Activated naive CD4-positive, alpha-beta T cell treated with anti-CD3 and anti-CD28 coated beads, Interleukin-2, amount 10 ng/mL, durations not matched to agents 7 days and 5 days (primary cell): Measurements from ENCODE around the gene PER1.

ENCODE experiments used
- CTCF ChIA-PET: fragments of 350-600 bp; sonication (Branson Sonifier 250); formaldehyde crosslinking; loops from one replicate; lab custom pipeline; 2021; ENCODE audit warnings: antibody characterized with exemption; lab: Charles Lee
- DNase-seq: peaks from one replicate; pipeline ENCODE4 v3.0.0-alpha.2; 2020
- H3K27ac Mint-ChIP-seq: one replicate; pipeline ENCODE4 v1.8.0; 2021; ENCODE audit warnings: mild to moderate bottlenecking, moderate library complexity, mixed read lengths
- H3K27me3 Mint-ChIP-seq: one replicate; pipeline ENCODE4 v1.8.0; 2021; ENCODE audit warnings: mild to moderate bottlenecking, mixed read lengths
- H3K36me3 Mint-ChIP-seq: one replicate; pipeline ENCODE4 v1.8.0; 2021; ENCODE audit warnings: mixed read lengths
- H3K4me1 Mint-ChIP-seq: one replicate; pipeline ENCODE4 v1.8.0; 2021; ENCODE audit warnings: mixed read lengths
- H3K4me3 Mint-ChIP-seq: one replicate; pipeline ENCODE4 v1.8.0; 2021; ENCODE audit warnings: mild to moderate bottlenecking, moderate library complexity, mixed read lengths
- H3K9me3 Mint-ChIP-seq: one replicate; pipeline ENCODE4 v1.8.0; 2021; ENCODE audit warnings: mixed read lengths

The PER1 gene

DNA sequence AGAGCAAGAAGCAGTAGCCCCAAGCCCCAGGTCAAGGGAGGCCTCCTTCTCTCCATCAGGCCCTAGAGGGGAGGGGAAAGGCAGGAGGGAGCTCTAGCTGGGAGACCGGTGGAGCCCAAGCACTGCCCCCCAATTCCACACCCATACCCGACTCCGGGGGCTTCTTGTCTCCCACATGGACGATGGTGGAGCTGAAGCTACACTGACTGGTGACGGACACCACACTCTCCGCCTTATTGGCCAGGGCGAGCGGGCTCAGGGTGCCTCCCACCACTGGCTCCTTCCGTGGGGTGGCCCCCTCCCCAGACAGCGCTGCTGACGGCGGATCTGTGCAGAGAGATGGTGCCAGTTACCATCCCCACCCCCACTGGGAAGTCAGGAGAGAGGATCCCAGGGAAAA is 6.4 kb downstream of the PER1 start:
- H3K4me1 Mint-ChIP-seq = peaks cover 18% of the 10 kb centered on the region
- H3K9me3 Mint-ChIP-seq = no peaks in the 10 kb centered on the region
- no peak overlapping the region for H3K4me3 Mint-ChIP-seq
- no peak overlapping the region for H3K27ac Mint-ChIP-seq
- H3K27me3 Mint-ChIP-seq = no peaks in the 10 kb centered on the region
- DNase-seq = no peak
- peaks cover 50% of the 10 kb centered on the region for H3K36me3 Mint-ChIP-seq
- CTCF ChIA-PET = no interaction called here

DNA sequence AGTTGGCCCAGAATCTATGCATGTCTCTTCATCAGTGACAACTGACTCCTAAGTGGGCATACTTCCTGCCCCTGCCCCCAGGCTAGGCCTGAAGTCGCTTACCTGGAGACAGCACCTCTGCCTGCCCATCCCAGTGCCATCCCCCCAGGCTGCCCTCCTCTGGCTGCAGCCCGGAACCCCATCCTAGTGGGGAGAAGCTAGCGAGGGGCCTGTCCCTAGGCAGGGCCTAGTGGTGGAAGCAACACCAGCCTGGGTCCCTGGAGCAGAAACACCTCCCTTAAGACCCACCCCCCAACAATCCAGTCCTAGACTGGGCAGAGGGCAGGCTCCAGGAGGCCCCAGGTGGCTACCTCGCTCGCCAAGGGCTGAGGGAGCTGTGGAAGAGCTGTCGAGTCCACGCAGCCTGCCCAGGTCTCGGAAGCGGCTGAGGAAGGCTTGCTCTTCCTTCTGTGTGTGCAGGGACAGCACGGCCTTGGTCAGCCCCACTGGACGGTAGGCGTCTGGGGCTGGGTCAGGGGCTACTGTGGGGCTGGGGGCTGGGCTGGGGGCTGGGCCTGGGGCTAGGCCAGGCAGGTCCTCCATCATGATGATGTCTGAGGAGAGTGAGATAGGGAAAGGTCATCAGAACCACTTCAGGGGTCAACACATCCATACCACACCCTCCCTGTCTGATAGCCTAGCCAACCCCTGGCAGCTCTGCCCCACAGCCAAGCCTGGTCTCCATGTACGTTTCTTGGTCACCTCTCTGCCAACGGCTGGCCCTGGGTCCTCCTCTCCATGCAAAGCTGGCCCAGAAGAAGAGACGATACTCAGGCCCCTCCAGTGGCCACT is 7.6 kb downstream of the PER1 start:
- CTCF ChIA-PET = interaction anchor here (1.3 kb wide), 1 partner anchor 14 kb away, joined by 3 read pairs; no protein-coding TSS in a partner anchor
- Mint-ChIP-seq H3K27ac (no peak overlapping the region), H3K9me3 (no peaks in the 10 kb centered on the region), H3K27me3 (no peaks in the 10 kb centered on the region), H3K36me3 (peaks cover 52% of the 10 kb centered on the region), H3K4me1 (peaks cover 10% of the 10 kb centered on the region), H3K4me3 (no peak overlapping the region)
- no peak for DNase-seq

DNA sequence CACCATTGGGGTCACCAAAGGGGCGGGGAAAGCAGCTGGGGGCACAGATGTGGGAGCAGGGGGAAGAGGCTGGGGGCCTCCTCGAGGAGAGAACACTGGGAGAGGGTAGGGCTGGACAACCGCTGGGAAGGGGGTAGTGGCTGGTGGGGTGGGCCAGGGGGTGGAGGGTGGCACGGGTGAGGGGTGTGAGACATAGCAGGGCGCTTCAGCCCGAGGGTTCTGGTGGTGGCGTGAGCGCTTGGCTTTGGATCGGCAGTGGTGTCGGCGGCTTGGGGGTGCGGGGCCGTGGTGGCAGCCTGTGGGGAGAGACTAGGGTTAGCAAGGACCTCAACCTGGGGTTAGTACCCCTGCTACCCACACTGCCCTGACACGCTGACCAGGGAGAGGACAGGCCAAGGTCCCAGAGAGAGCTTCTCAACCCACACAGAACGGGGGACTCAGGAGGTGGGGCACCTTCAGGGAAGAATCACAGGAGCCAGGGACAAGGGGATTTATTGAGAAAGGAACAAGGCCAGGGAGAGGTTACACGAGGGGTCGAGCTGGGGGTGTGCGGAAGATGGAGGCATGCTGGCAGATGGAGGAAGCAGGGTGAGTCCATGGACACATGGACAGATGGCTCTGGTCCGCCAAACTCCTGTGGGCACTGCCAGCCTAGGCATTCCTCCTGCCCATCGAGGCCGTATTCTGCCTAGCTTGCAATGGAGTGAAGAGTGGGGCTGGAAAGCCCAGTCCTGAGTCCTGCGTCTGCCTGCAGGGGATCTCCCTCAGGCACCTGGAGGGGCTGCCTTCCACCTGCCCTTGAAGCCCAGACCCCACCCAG is 8.4 kb downstream of the PER1 start:
- Mint-ChIP-seq H3K36me3 (peaks cover 50% of the 10 kb centered on the region), H3K27ac (no peak overlapping the region), H3K27me3 (no peaks in the 10 kb centered on the region), H3K4me3 (no peak overlapping the region), H3K4me1 (peaks cover 7% of the 10 kb centered on the region), H3K9me3 (no peaks in the 10 kb centered on the region)
- CTCF ChIA-PET = interaction anchor here (1.3 kb wide), 1 partner anchor 15 kb away, joined by 3 read pairs; no protein-coding TSS in a partner anchor
- DNase-seq = no peak

DNA sequence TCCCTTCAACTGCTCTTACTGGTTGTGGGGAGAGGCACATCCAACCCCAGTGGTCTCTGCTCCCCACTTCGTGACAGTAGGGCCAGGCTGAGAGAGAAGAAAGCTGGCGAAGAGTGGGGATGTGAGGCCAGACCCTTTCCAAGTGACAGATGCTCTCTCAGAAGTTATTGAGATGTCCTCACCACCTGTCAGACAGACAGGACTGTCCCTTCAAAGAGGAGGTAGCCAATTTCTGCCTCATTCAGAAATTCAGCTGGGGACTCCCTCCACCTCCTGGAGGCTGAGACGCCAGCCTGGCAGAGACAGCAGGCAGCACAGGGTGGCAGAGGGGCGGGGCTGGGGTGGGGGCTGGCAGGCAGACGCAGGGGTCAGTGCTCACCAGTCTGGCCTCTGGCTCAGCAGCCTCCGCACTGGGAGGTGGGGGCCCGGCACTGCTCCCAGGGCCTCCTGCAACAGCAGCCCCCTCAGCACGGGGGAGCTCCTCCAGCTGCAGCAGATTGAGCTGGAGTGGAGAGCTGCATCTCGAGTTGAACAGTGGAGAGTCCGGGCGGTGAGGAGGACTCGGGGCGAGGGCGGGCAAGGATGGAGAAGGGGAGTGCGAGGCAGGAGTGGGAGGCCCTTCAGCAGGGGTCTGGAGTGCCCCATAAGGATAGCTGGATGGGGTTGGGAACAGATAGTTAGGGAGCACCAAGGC is 9.2 kb downstream of the PER1 start:
- Mint-ChIP-seq H3K4me1 (peaks cover 7% of the 10 kb centered on the region), H3K9me3 (no peaks in the 10 kb centered on the region), H3K4me3 (no peak overlapping the region), H3K36me3 (peaks cover 43% of the 10 kb centered on the region), H3K27me3 (no peaks in the 10 kb centered on the region), H3K27ac (peak overlapping the region; percentile 45)
- DNase-seq = no peak
- CTCF ChIA-PET = interaction anchor here (1.3 kb wide), 1 partner anchor 15 kb away, joined by 3 read pairs; no protein-coding TSS in a partner anchor

DNA sequence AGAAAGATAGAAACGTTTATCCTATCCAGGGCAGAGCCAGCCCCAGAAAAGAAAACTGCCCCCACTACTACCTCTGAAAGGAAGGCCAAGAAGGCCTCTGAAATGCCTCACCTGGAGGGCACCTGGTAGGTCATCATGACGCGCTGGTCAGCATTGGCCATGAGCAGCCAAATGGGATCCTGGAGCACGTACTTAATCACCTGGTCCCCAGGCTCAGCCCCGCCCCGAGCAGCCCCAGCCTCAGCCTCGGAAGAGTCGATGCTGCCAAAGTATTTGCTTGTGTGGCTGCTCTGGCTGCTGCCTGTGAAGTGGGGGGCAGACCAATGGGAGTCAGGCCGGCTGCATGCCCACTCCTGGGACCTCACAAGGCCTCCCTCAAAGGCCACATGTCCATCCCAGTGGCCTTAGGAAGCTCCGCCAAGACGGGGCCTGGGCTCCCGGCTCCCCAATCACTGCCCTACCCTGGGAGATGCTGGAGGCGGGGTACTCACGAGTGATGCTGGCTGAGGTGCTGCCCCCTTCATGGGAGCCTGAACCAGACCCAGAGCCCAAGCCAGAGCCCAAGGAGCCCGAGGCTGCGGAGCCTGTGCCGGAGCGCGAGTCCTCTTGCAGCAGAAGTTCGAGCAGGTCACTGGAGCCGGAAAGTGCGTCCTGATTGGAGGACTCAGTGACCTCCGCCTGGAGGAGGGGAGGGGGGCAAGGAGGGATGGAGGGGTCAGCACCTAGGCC is 9.9 kb downstream of the PER1 start:
- Mint-ChIP-seq H3K36me3 (peaks cover 38% of the 10 kb centered on the region), H3K4me3 (no peak overlapping the region), H3K27ac (peak overlapping the region; percentile 45), H3K9me3 (no peaks in the 10 kb centered on the region), H3K27me3 (no peaks in the 10 kb centered on the region), H3K4me1 (peaks cover 7% of the 10 kb centered on the region)
- CTCF ChIA-PET = no interaction called here
- no peak for DNase-seq

DNA sequence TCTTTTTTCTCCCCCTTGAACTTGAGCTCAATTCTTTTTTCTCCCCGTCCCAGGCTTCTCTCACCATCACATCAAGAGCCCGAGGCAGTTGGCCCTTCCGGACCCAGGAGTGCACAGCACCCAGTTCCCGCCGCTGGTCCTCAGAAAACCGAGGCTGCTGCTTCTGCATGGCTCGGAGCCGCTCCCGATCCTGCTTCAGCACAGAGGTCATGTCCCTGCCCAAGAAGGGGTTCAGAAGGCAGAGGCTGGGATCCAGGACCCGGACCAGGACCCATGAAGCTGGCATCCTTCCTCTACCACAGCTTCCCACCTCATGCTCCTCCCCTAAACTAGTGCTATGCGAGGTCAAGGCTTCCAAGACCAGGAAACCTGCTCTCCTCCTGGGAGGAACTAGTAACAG is 10.5 kb downstream of the PER1 start:
- no peak for DNase-seq
- CTCF ChIA-PET = interaction anchor here (0.8 to 1.2 kb wide), 2 partner anchors 17 to 23 kb away, joined by 3 read pairs; no protein-coding TSS in a partner anchor
- H3K27ac Mint-ChIP-seq = peak overlapping the region; percentile 38

DNA sequence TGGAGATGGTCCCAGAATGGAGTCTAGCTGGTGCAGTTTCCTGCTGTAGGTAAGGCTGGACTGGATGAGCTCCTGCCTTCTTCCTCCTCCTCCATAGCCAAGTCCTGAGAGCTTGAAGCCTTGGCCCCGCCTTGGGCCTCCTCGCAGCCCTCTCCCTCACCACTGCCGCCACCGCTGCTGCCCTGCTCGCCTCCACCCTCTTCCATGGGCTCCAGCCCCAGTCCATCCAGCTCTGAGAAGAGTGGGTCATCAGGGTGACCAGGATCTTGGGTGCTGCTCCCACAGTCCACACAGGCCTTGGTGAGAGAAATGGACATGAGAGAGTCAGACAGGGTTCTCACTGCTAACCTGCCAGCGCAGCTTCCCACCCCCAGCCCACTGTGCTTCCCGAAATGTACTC is 11.2 kb downstream of the PER1 start:
- CTCF ChIA-PET = interaction anchor here (0.8 to 1.2 kb wide), 2 partner anchors 16 to 22 kb away, joined by 3 read pairs; no protein-coding TSS in a partner anchor
- no peak for DNase-seq
- H3K4me1 Mint-ChIP-seq = peaks cover 10% of the 10 kb centered on the region
- peaks cover 10% of the 10 kb centered on the region for H3K27me3 Mint-ChIP-seq
- H3K9me3 Mint-ChIP-seq = no peaks in the 10 kb centered on the region
- H3K27ac Mint-ChIP-seq = no peak overlapping the region
- no peak overlapping the region for H3K4me3 Mint-ChIP-seq
- H3K36me3 Mint-ChIP-seq = peaks cover 29% of the 10 kb centered on the region

More for the DNA sequence above, 10.5 kb downstream of the PER1 start:
- peaks cover 35% of the 10 kb centered on the region for H3K36me3 Mint-ChIP-seq
- peaks cover 8% of the 10 kb centered on the region for H3K4me1 Mint-ChIP-seq
- H3K9me3 Mint-ChIP-seq = no peaks in the 10 kb centered on the region
- H3K4me3 Mint-ChIP-seq = no peak overlapping the region
- peaks cover 3% of the 10 kb centered on the region for H3K27me3 Mint-ChIP-seq

DNA sequence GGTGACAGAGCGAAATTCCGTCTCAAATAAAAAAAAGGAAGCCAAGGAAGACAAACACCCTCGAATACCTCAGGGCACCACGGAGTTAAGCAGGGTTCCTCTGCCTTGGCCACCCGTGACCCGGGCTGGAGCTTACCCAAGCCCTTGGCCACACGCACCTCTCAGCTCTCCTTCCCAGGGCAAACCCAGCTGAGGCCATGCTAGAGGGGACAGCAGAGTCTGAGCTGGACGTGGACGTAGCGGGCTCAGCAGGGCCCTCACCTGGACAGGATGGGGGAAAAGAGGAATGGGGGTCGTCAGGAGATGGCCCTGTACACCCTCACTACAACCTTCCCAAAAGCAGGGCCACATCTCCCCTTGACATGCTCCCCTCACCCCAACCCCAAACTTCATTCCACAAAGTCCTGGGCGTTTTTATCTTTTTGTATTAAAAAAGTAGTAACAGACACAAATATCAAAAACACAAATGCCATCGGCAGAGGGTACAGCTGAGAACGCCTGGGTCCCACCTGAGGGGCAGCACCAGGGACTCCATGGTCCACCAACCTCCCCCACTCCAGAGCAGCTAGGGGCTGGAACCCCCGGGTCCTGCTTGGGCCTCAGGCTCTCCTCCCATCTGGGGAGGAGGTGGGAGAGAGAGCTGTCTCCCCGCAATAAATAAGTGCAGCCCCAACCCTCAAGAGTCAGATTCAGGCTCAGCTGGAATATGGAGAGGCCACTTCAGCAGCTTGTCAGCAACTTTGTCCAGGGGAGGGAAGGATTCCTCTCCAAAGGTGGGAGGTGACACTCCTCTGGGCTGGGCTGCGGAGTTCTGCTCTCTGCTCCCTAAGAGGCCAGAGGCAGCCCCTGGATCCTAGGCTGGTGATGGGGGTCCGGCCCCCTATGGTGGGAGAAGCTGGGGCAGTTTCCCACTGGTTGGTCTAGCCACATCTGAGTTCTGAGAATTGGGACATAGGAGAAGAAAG is 11.9 kb downstream of the PER1 start:
- peaks cover 10% of the 10 kb centered on the region for H3K4me1 Mint-ChIP-seq
- H3K27ac Mint-ChIP-seq = no peak overlapping the region
- no peak for DNase-seq
- H3K9me3 Mint-ChIP-seq = no peaks in the 10 kb centered on the region
- CTCF ChIA-PET = interaction anchor here (1.2 to 3.2 kb wide), 5 partner anchors 8 to 83 kb away, joined by 3 to 40 read pairs (median 8); no protein-coding TSS in a partner anchor
- H3K27me3 Mint-ChIP-seq = peaks cover 10% of the 10 kb centered on the region
- H3K36me3 Mint-ChIP-seq = peaks cover 26% of the 10 kb centered on the region
- H3K4me3 Mint-ChIP-seq = no peak overlapping the region

DNA sequence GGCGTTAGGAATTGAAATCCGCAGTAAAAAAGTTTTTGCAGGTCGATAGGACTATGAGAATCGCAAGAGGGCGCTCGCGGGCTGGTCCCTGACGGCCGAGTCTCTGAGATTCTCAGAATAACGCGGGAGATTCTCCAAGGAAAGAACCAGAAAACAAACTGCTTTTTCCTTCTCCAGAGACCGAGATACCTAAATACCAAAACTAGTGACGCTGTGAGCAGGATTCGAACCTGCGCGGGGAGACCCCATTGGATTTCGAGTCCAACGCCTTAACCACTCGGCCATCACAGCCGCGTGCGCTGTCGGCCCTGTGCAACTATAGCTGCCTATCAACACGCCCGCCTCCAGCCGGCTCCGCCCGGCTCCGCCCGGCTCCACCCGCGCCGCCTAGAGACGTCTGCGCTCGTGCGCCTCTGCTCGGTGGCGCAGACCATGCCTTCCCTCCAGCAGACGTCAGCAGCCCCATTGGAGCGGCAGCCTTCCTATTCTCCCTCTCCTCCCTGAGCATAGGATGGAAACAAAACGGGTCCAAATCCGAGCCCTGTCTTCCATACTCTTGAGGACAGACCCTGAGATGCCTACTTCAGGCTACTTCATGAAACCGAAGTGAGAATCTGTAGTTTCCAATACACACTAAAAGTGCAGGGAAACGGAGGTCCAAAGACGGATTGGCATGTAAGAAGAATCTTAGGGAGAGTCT is 13.4 kb downstream of the PER1 start:
- Mint-ChIP-seq H3K4me3 (no peak overlapping the region), H3K9me3 (no peaks in the 10 kb centered on the region), H3K4me1 (peaks cover 10% of the 10 kb centered on the region), H3K36me3 (peaks cover 18% of the 10 kb centered on the region), H3K27me3 (peaks cover 15% of the 10 kb centered on the region), H3K27ac (no peak overlapping the region)
- peak; percentile 97 for DNase-seq
- CTCF ChIA-PET = interaction anchor here (0.6 to 3.2 kb wide), 14 partner anchors 9 to 161 kb away, joined by 3 to 40 read pairs (median 4); partner anchors contain the start of gene PER1

DNA sequence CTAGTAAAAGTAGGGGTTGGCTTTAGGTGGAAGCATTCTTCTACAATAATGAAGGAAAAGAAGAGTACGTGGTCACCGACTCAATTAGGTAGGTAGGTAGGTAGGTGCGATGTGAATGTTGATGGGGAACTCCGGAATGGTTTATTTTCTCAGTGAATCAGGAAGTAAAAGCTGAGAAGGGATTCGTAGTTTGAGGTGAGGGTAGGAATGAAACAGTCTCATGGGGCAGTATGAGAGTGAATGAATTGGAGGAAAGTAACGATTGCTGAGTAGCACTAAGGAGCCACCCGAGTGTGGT is 13.9 kb downstream of the PER1 start:
- Mint-ChIP-seq H3K27me3 (peaks cover 20% of the 10 kb centered on the region), H3K4me1 (peaks cover 10% of the 10 kb centered on the region), H3K27ac (no peak overlapping the region), H3K9me3 (no peaks in the 10 kb centered on the region), H3K36me3 (peaks cover 14% of the 10 kb centered on the region), H3K4me3 (no peak overlapping the region)
- DNase-seq = no peak
- CTCF ChIA-PET = interaction anchor here (0.6 to 3.2 kb wide), 19 partner anchors 12 to 162 kb away, joined by 3 to 40 read pairs (median 4); partner anchors contain the start of genes HES7 and PER1

DNA sequence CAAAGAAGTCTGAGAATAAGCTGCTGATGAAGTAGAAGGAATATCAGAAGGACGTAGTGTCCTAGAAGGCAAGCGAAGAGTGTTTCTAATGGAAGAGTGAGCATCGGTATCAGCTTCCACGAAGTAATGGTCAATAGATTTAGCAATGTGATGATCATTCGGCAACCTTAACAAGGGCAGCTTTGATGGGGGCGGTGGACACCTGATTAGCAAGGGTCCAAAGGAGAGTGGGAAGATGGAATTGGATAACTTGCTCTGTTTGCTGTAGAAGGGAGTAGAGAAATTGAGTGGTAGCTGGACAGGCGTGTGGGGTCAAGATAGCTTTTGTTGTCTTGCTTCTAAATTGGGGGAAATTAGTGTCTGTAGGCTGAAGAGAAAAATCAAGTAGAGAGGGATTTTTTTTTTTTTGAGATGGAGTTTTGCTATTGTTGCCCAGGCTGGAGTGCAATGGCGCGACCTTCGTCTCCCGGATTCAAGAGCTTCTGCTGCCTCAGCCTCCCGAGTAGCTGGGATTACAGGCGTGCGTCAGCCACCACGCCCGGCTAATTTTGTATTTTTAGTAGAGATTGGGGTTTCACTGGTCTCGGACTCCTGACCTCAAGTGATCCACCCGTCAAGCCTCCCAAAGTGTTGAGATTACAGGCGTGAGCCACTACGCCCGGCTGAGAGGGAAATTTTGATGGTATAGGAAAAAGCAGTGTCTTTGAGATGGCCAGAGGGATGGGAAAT is 14.4 kb downstream of the PER1 start:
- H3K9me3 Mint-ChIP-seq = no peaks in the 10 kb centered on the region
- CTCF ChIA-PET = interaction anchor here (0.6 to 3.2 kb wide), 17 partner anchors 11 to 603 kb away, joined by 3 to 40 read pairs (median 4); partner anchors contain the start of genes HES7 and PER1
- no peak overlapping the region for H3K4me3 Mint-ChIP-seq
- no peak for DNase-seq
- H3K27me3 Mint-ChIP-seq = peaks cover 25% of the 10 kb centered on the region
- peaks cover 10% of the 10 kb centered on the region for H3K4me1 Mint-ChIP-seq
- H3K27ac Mint-ChIP-seq = no peak overlapping the region
- peaks cover 14% of the 10 kb centered on the region for H3K36me3 Mint-ChIP-seq
